SIG-M5 (cell line): ENCODE results near the gene UTP15.

Experiments
- DNase-seq: peaks from one replicate; lab custom pipeline; 2025; lab: John Stamatoyannopoulos, UW

Gene UTP15

GRCh38 chr5:73565139-73565968, at the start of gene UTP15, which contains the start of gene ANKRA2:
UTP15 (plus strand) TSS chr5:73565743; CDS start chr5:73567345, 1,602 bp downstream.
ANKRA2 (minus strand) TSS chr5:73565639; CDS start chr5:73562881, 2,758 bp downstream.
- DNase-seq, result peak; percentile 75

GRCh38 chr5:73519531-73520283, 45.8 kb upstream of the UTP15 start:
- DNase-seq, result peak; percentile 68

- DNase-seq, result no peak
These were observed 42.6 kb upstream of the UTP15 start for GRCh38 chr5:73522989-73523388.

- no peak for DNase-seq
These were observed 41.7 kb upstream of the UTP15 start for GRCh38 chr5:73523861-73524260.

- no peak for DNase-seq
These were observed 39.8 kb upstream of the UTP15 start for GRCh38 chr5:73525606-73526203.

GRCh38 chr5:73528248-73528647, 37.3 kb upstream of the UTP15 start:
- no peak for DNase-seq

- no peak for DNase-seq
These were observed 36.5 kb upstream of the UTP15 start for GRCh38 chr5:73529081-73529480.

- DNase-seq, result no peak
These were observed 34.2 kb upstream of the UTP15 start for GRCh38 chr5:73531356-73531755.

- DNase-seq, result no peak
These were observed 33.3 kb upstream of the UTP15 start for GRCh38 chr5:73532195-73532594.

- no peak for DNase-seq
These were observed 31.4 kb upstream of the UTP15 start for GRCh38 chr5:73534011-73534644.

GRCh38 chr5:73534971-73535370, 30.6 kb upstream of the UTP15 start:
- no peak for DNase-seq

GRCh38 chr5:73539730-73540129, 25.8 kb upstream of the UTP15 start:
- no peak for DNase-seq

- DNase-seq, result no peak
These were observed 25.4 kb upstream of the UTP15 start for GRCh38 chr5:73540192-73540591.

GRCh38 chr5:73542020-73542419, 23.5 kb upstream of the UTP15 start:
- DNase-seq, result no peak

GRCh38 chr5:73544429-73545402, 20.8 kb upstream of the UTP15 start:
- DNase-seq, result no peak

GRCh38 chr5:73545403-73545779, 20.2 kb upstream of the UTP15 start:
- DNase-seq, result no peak

GRCh38 chr5:73550016-73550415, 15.5 kb upstream of the UTP15 start:
- DNase-seq, result no peak

- no peak for DNase-seq
These were observed 12.9 kb upstream of the UTP15 start for GRCh38 chr5:73552642-73553041.

GRCh38 chr5:73558950-73559349, 6.6 kb upstream of the UTP15 start:
- no peak for DNase-seq

GRCh38 chr5:73564018-73564417, 1.5 kb upstream of the UTP15 start:
- DNase-seq, result no peak

- DNase-seq, result no peak
These were observed 868 bp upstream of the UTP15 start for GRCh38 chr5:73564675-73565074.
